OCI-LY7 (cell line): ENCODE results near the gene CLCN5. TPM values are rescaled to one million over a fixed set of nuclear protein-coding genes. Genes with fewer than 3 reads are reported as not detected.

Experiments used
- BruUV-seq: library from RNA; stranded (reverse); fragments of 400-500 nt; replicated peaks from 2 replicates; lab custom pipeline; 2021; lab: Mats Ljungman, UMichigan
- CTCF ChIA-PET: fragments of 300-600 bp; sonication (Branson Sonifier 250); formaldehyde crosslinking; loops from one replicate; lab custom pipeline; 2022; ENCODE audit warnings: antibody characterized with exemption; ENCODE audit not compliant: unreplicated experiment; lab: Charles Lee
- POLR2A ChIA-PET: fragments of 300-600 bp; sonication (Branson Sonifier 250); formaldehyde crosslinking; loops from one replicate; lab custom pipeline; 2022; ENCODE audit warnings: antibody characterized with exemption; lab: Charles Lee
- DNase-seq: peaks from one replicate; pipeline ENCODE4 v3.0.0-alpha.2; 2015; ENCODE audit warnings: low spot score
- H2AFZ ChIP-seq: fragments of 200-600 bp; sonication (generic), shearing (Covaris generic); 2 replicates; pipeline ENCODE4 v1.6.1; 2014; ENCODE audit warnings: mild to moderate bottlenecking, antibody characterized with exemption, low read length, moderate library complexity
- H3K27ac ChIP-seq: fragments of 200-600 bp; sonication (generic); 2 replicates; pipeline ENCODE4 v1.5.1; 2014; ENCODE audit warnings: mixed run types, low read depth, mild to moderate bottlenecking, moderate library complexity, low read length, inconsistent platforms; ENCODE audit not compliant: poor library complexity, severe bottlenecking
- H3K36me3 ChIP-seq: fragments of 200-600 bp; sonication (generic); 2 replicates; pipeline ENCODE4 v1.6.1; 2014; ENCODE audit warnings: mild to moderate bottlenecking, antibody characterized with exemption, low read length, moderate library complexity, mixed read lengths; ENCODE audit not compliant: insufficient read depth
- H3K4me1 ChIP-seq: fragments of 200-600 bp; sonication (generic); 2 replicates; pipeline ENCODE4 v1.5.1; 2014; ENCODE audit warnings: mild to moderate bottlenecking, low read length; ENCODE audit not compliant: insufficient read depth, poor library complexity, severe bottlenecking
- H3K4me2 ChIP-seq: fragments of 200-600 bp; sonication (generic); 2 replicates; pipeline ENCODE4 v1.6.1; 2014; ENCODE audit warnings: mild to moderate bottlenecking, low read length
- H3K4me3 ChIP-seq: fragments of 200-600 bp; sonication (generic); 2 replicates; pipeline ENCODE4 v1.5.1; 2014; ENCODE audit warnings: mild to moderate bottlenecking, low read depth, low read length; ENCODE audit not compliant: poor library complexity, severe bottlenecking
- H3K79me2 ChIP-seq: fragments of 200-600 bp; sonication (generic); 2 replicates; pipeline ENCODE4 v1.6.1; 2016; ENCODE audit warnings: low read depth, mild to moderate bottlenecking, low read length, moderate library complexity, mixed read lengths; ENCODE audit not compliant: insufficient read depth
- H3K9me2 ChIP-seq: fragments of 200-600 bp; sonication (generic); 2 replicates; pipeline ENCODE4 v1.6.1; 2016; ENCODE audit warnings: mild to moderate bottlenecking, low read length, mixed read lengths; ENCODE audit not compliant: insufficient read depth
- H3K9me3 ChIP-seq: fragments of 200-600 bp; sonication (generic); 2 replicates; pipeline ENCODE4 v1.6.1; 2014; ENCODE audit warnings: mild to moderate bottlenecking, mixed run types, low read length, mixed read lengths
- H4K20me1 ChIP-seq: fragments of 200-600 bp; sonication (generic); 2 replicates; pipeline ENCODE4 v1.6.1; 2014; ENCODE audit warnings: mild to moderate bottlenecking, antibody characterized with exemption, low read length, moderate library complexity, mixed read lengths; ENCODE audit not compliant: insufficient read depth
- CTCF ChIP-seq: fragments of 200-600 bp; sonication (generic); conservative IDR thresholded peaks from 2 replicates; pipeline ENCODE4 v1.5.1; 2014; ENCODE audit warnings: mild to moderate bottlenecking, antibody characterized with exemption, low read length, moderate library complexity, mixed read lengths
- EZH2phosphoT487 ChIP-seq: fragments of 200-600 bp; sonication (generic); IDR thresholded peaks from 2 replicates; pipeline ENCODE4 v1.6.1; 2018; ENCODE audit warnings: low read depth, borderline replicate concordance, mild to moderate bottlenecking, mixed run types, antibody characterized with exemption, low read length, moderate library complexity, mixed read lengths
- intact Hi-C: fragments of 100-400 bp; cut with micrococcal nuclease; formaldehyde crosslinking; loops from one replicate; pipeline ENCODE4 v1.10.0; 2022; ENCODE audit not compliant: unreplicated experiment
- total RNA-seq, 2 experiments: library from RNA; depleted of rRNA in 1 of 2; stranded (reverse); fragments of >200 nt in 1 of 2; shearing (Covaris generic) in 1 of 2; gene quantifications; 2 replicates each; pipeline ENCODE4 v1.2.3, GENCODE V29; 2014 to 2022

CLCN5 gene
- total RNA-seq, 2 experiments from 2014 or later = 4.1 to 5.3 TPM

- ChIA-PET POLR2A (no interaction called here), CTCF (no interaction called here)
- Histone ChIP-seq H3K79me2 (no peaks in the 10 kb centered on the region), H3K4me1 (no peaks in the 10 kb centered on the region), H4K20me1 (no peaks in the 10 kb centered on the region), H3K27ac (no peak overlapping the region), H2AFZ (no peak overlapping the region), H3K36me3 (no peaks in the 10 kb centered on the region), H3K4me3 (no peak overlapping the region), H3K9me2 (no peaks in the 10 kb centered on the region), H3K9me3 (no peaks in the 10 kb centered on the region), H3K4me2 (no peak overlapping the region)
- no TSS peak for BruUV-seq
- no peak for DNase-seq
- intact Hi-C loops = no loop called here
- no peak for TF ChIP-seq EZH2phosphoT487
- TF ChIP-seq CTCF = no peak
Observed at GRCh38 chrX:50097071-50097470, 174.7 kb downstream of the CLCN5 start.

GRCh38 chrX:50098241-50098640, 175.8 kb downstream of the CLCN5 start:
- Histone ChIP-seq H3K27ac (no peak overlapping the region), H3K36me3 (no peaks in the 10 kb centered on the region), H3K9me3 (no peaks in the 10 kb centered on the region), H3K4me3 (no peak overlapping the region), H4K20me1 (no peaks in the 10 kb centered on the region), H3K4me2 (no peak overlapping the region), H3K4me1 (no peaks in the 10 kb centered on the region), H3K9me2 (no peaks in the 10 kb centered on the region), H2AFZ (no peak overlapping the region), H3K79me2 (no peaks in the 10 kb centered on the region)
- intact Hi-C loops = no loop called here
- CTCF ChIA-PET = no interaction called here
- BruUV-seq = no TSS peak
- POLR2A ChIA-PET = no interaction called here
- DNase-seq = no peak
- no peak for TF ChIP-seq EZH2phosphoT487
- TF ChIP-seq CTCF = no peak

- no TSS peak for BruUV-seq
- CTCF ChIA-PET = no interaction called here
- H3K9me2 ChIP-seq = no peaks in the 10 kb centered on the region
- H4K20me1 ChIP-seq = no peaks in the 10 kb centered on the region
- no peak overlapping the region for H3K4me3 ChIP-seq
- H3K27ac ChIP-seq = no peak overlapping the region
- no peaks in the 10 kb centered on the region for H3K36me3 ChIP-seq
- H3K79me2 ChIP-seq = no peaks in the 10 kb centered on the region
- no peak overlapping the region for H2AFZ ChIP-seq
- no peaks in the 10 kb centered on the region for H3K4me1 ChIP-seq
- intact Hi-C loops = no loop called here
- TF ChIP-seq CTCF (no peak), EZH2phosphoT487 (no peak)
- POLR2A ChIA-PET = no interaction called here
- H3K9me3 ChIP-seq = no peaks in the 10 kb centered on the region
- DNase-seq = no peak
- H3K4me2 ChIP-seq = no peak overlapping the region
Observed at GRCh38 chrX:50098749-50099148, 176.4 kb downstream of the CLCN5 start.
